Measurements from ENCODE around the gene SNX32.

SNX32 gene

DNA sequence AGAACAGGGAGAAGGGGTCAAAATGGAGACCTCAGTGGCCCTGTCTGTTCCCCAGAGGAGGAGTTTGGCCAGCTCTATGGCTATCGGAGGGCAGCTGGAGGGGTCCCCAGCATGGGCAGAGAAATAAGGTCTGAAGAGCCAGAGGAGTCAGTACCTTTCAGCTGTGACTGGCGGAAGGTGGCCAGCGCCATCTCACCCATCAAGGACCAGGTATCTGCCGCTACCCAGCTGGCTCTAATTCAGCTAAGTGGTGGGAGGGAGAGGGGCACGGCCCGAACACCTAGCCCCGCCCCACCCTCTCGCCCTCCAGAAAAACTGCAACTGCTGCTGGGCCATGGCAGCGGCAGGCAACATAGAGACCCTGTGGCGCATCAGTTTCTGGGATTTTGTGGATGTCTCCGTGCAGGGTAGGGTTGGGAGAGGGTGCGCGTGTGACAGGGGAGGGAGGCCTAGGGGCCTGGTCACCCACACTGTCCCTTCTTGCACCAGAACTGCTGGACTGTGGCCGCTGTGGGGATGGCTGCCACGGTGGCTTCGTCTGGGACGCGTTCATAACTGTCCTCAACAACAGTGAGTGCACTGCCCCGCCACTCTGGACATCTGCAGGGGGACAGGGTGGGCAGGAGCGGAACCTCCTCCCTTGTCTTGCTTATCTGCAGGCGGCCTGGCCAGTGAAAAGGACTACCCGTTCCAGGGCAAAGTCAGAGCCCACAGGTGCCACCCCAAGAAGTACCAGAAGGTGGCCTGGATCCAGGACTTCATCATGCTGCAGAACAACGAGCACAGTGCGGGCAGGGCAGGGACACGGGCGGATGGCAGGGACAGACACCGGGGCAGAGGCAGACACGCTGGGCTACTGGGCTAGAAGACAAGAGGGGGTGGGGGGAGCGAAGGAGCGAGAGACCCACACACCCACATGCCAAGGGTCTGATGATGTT, 48.6 kb downstream of the SNX32 start:
- DNase-seq (ENCODE audit: insufficient read length, low spot score) (no peak), FAIRE-seq (no peak)
- TF ChIP-seq, protein P1, sequence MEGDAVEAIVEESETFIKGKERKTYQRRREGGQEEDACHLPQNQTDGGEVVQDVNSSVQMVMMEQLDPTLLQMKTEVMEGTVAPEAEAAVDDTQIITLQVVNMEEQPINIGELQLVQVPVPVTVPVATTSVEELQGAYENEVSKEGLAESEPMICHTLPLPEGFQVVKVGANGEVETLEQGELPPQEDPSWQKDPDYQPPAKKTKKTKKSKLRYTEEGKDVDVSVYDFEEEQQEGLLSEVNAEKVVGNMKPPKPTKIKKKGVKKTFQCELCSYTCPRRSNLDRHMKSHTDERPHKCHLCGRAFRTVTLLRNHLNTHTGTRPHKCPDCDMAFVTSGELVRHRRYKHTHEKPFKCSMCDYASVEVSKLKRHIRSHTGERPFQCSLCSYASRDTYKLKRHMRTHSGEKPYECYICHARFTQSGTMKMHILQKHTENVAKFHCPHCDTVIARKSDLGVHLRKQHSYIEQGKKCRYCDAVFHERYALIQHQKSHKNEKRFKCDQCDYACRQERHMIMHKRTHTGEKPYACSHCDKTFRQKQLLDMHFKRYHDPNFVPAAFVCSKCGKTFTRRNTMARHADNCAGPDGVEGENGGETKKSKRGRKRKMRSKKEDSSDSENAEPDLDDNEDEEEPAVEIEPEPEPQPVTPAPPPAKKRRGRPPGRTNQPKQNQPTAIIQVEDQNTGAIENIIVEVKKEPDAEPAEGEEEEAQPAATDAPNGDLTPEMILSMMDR (IDR thresholded peaks at IDR 0.05; ENCODE audit: insufficient read depth, missing control alignments): no peak

DNA sequence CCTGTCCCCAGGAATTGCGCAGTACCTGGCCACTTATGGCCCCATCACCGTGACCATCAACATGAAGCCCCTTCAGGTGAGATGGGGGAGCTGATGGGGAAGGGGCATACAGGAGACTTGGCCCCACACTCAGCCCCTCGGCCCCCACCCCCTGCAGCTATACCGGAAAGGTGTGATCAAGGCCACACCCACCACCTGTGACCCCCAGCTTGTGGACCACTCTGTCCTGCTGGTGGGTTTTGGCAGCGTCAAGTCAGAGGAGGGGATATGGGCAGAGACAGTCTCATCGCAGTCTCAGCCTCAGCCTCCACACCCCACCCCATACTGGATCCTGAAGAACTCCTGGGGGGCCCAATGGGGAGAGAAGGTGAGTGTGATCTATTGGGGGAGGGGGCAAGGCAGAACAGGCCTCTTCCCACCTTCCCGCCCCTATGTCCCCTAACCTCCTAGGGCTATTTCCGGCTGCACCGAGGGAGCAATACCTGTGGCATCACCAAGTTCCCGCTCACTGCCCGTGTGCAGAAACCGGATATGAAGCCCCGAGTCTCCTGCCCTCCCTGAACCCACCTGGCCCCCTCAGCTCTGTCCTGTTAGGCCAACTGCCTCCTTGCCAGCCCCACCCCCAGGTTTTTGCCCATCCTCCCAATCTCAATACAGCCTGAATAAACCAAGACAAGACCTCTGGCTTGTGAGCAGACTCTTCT, 49.4 kb downstream of the SNX32 start:
- no peak for DNase-seq (ENCODE audit: insufficient read length, low spot score)
- TF ChIP-seq, protein P1 (IDR thresholded peaks at IDR 0.05; ENCODE audit: insufficient read depth, missing control alignments): no peak
- no peak for FAIRE-seq

DNA sequence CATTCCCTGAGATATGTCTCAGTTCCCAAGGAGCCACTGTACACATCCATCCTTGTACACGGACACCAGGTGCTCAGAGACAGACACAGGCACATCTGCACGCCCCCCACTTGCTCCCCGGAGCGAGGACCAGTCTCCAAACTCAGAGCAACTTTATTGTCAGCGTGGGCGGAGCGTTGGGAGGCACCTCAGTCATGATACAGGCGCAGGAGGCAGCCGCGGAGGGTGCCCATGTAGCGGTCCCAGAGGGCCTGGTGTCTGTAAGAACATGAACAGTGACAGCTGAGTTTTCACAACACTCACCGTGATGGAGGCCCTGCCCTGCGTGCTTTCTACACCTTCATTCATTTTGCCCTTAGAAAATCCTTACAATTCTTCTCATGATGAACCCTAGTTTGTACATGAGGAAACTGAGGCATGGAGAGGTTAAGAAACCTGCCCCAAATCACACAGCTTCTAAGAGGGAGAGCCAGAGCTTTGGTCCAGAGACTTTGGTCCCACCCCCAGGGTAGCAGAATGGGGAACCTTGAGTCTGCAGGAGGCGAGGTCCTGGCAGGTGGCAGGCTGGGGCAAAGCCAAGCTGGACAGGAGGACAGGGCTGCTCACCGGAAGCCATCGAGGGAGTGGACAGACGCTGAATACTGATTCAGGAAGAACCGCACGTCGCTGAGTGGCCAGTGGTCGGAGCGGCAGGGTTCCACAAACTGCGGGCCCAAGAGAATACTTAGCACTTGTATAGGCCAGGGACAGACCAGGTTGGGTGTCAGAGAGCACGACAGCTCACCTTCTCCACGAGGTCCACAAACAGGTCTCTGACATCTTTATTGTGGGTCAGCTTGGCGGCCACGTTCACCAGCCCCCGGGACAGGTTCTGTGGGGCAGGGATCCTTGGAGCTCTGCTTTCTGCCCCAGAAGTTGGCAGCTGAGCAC, 50.3 kb downstream of the SNX32 start:
- TF ChIP-seq, protein P1 (IDR thresholded peaks at IDR 0.05; ENCODE audit: insufficient read depth, missing control alignments): no peak
- DNase-seq (ENCODE audit: insufficient read length, low spot score) (no peak), FAIRE-seq (no peak)

DNA sequence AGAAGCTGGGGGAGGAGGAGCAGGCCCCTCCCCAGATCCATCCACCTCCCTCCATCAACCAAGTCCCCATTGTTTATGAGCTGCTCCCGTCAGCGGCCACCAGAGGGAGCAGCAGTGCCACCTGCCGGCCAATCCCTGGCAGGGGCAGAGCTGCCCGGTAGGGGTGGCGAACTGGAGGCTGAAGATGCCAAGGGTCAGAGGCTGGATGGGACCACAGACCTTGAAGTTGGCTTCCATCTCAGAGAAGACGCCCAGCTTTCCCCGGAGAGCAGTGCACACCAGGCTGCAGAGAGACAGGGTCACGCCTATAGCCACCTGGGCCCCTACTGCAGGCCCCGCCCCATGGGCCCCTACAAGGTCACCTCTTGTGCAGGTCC, 50.9 kb downstream of the SNX32 start:
- DNase-seq (ENCODE audit: insufficient read length, low spot score): peak; percentile 93
- FAIRE-seq: no peak
- TF ChIP-seq, protein P1 (IDR thresholded peaks at IDR 0.05; ENCODE audit: insufficient read depth, missing control alignments): peak; percentile 99

DNA sequence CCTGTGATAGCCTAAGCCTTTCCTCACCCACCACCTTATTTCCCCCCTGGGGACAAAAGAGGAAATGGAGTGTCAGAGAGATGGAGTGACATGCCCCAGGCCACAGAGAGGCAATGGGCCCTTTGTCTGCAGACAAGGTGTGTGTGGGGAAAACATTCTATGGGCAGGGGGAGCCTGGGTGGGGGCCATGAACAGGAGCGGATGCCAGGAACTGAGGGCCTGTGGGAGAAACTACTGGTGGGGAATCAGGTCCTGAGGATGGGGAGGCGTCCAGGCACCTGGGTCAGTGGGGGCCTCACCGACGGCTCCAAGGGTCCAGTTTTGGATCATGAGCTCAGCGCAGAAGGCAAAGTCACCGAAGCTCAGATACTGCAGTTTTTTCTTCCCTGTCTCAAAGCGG, 51.5 kb downstream of the SNX32 start:
- DNase-seq (ENCODE audit: insufficient read length, low spot score): no peak
- no peak for FAIRE-seq
- TF ChIP-seq, protein P1 (IDR thresholded peaks at IDR 0.05; ENCODE audit: insufficient read depth, missing control alignments): no peak

DNA sequence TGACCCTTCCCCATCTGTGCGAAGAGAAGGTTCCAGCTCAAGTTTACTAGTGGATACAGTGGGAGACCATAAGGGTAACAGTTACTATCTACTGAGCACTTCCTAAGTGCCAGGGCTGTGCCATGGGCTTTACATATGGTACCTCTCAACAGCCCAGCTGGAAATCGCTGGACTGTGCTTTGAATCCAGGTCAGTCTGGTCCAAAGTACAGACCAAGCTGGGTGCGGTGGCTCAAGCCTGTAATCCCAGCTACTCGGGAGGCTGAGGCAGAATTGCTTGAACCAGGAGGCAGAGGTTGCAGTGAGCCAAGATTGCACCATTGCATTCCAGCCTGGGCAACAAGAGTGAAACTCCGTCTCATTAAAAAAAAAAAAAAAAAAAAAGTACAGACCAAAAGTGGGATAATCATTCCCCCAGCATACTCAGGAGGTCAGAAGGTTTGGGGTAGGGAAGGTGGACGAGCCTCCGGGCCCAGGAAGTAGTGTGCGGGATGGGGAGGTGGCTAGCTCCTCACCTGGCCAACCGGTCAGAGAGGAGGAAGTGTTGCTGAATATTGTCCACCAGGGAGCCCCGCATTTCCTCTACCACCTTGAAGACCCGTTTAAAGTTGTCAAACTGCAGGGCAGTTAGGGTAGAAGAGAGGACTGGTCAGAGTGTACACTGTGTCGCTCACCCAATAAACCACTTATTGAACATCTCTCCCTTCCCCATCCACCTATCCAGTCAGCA, 52.2 kb downstream of the SNX32 start:
- DNase-seq (ENCODE audit: insufficient read length, low spot score): no peak
- no peak for FAIRE-seq

More for the DNA sequence above, 52.2 kb downstream of the SNX32 start:
- TF ChIP-seq, protein P1 (IDR thresholded peaks at IDR 0.05; ENCODE audit: insufficient read depth, missing control alignments): no peak

All from D721Med (cell line).